ENCODE results near the gene EMC9. TPM values are rescaled to one million over a fixed set of nuclear protein-coding genes. Genes with fewer than 3 reads are reported as not detected.

EMC9 gene
- total RNA-seq, 1 donor from 2014 or later = 18.5 TPM

DNA sequence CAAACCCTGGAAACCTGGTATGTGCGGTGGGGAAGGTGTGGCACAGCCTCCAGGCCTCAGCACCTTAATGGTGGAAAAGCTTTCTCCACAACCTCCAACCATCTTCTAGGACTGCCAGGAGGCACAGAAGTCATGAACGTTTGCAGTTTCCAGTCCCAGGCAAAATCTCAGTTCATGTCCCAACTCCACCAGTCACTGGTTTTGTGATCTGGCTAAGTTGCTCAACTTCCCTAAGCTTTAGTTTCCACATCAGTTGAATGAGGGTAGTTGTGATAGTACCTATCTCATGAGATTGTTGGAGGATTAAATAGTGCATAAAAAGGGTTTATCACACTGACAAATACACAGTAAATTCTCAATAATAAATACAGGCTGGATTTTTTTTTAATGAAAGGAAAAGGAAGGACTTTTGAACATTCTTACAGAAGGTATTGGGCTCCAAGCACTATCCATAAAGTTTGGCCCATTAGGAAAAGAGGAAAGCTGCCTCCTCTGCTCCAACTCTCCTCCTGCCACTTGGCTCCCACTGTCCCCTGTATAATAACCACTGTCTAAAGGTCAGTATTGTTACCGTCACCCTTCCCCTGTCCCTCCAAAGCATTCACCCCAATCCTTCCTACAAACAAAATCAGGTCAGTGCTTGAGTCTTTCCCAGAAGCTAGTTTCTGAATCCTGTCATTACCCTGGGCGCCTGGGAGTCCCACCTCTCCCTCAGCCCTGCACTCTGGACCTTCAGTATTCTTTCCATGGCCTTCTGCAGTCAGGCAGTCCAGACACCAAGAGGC, 41.0 kb downstream of the EMC9 start:
- no peaks in the 10 kb centered on the region for H3K9me3 Mint-ChIP-seq (ENCODE audit: unreplicated experiment)
- TF ChIP-seq EZH2 (IDR thresholded peaks at IDR 0.05; ENCODE audit: insufficient read depth, low read length) = no peak
- TF ChIP-seq, protein P1, sequence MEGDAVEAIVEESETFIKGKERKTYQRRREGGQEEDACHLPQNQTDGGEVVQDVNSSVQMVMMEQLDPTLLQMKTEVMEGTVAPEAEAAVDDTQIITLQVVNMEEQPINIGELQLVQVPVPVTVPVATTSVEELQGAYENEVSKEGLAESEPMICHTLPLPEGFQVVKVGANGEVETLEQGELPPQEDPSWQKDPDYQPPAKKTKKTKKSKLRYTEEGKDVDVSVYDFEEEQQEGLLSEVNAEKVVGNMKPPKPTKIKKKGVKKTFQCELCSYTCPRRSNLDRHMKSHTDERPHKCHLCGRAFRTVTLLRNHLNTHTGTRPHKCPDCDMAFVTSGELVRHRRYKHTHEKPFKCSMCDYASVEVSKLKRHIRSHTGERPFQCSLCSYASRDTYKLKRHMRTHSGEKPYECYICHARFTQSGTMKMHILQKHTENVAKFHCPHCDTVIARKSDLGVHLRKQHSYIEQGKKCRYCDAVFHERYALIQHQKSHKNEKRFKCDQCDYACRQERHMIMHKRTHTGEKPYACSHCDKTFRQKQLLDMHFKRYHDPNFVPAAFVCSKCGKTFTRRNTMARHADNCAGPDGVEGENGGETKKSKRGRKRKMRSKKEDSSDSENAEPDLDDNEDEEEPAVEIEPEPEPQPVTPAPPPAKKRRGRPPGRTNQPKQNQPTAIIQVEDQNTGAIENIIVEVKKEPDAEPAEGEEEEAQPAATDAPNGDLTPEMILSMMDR (IDR thresholded peaks at IDR 0.05; ENCODE audit: insufficient read depth, low read depth, low read length) = no peak
- H3K27ac Mint-ChIP-seq (ENCODE audit: unreplicated experiment) = no peak overlapping the region
- no peak for FAIRE-seq
- Histone ChIP-seq H3K27ac (ENCODE audit: low read depth, low read length) (no peak overlapping the region), H2AFZ (ENCODE audit: low read depth, low read length) (no peak overlapping the region), H3K4me3 (ENCODE audit: insufficient read depth, low read depth, low read length) (no peak overlapping the region), H3K36me3 (ENCODE audit: insufficient read depth, low read length) (no peaks in the 10 kb centered on the region), H3K79me2 (ENCODE audit: insufficient read depth, low read length) (no peaks in the 10 kb centered on the region), H3K4me1 (ENCODE audit: insufficient read depth, low read length) (no peaks in the 10 kb centered on the region), H3K4me2 (ENCODE audit: low read length) (no peak overlapping the region), H3K9me3 (ENCODE audit: insufficient read depth, low read depth, low read length) (no peaks in the 10 kb centered on the region), H3K9ac (ENCODE audit: low read length) (no peak overlapping the region), H4K20me1 (ENCODE audit: insufficient read depth, low read length) (no peaks in the 10 kb centered on the region), H3K27me3 (ENCODE audit: insufficient read depth, low read length) (no peaks in the 10 kb centered on the region)
- peaks cover 5% of the 10 kb centered on the region for H3K4me1 Mint-ChIP-seq (ENCODE audit: low read depth, unreplicated experiment)
- DNase-seq (ENCODE audit: low read depth) = no peak
- H3K27me3 Mint-ChIP-seq (ENCODE audit: low read depth, unreplicated experiment) = no peaks in the 10 kb centered on the region
- no peak overlapping the region for H3K4me3 Mint-ChIP-seq (ENCODE audit: unreplicated experiment)
- peaks cover 51% of the 10 kb centered on the region for H3K36me3 Mint-ChIP-seq (ENCODE audit: low read depth, unreplicated experiment)

DNA sequence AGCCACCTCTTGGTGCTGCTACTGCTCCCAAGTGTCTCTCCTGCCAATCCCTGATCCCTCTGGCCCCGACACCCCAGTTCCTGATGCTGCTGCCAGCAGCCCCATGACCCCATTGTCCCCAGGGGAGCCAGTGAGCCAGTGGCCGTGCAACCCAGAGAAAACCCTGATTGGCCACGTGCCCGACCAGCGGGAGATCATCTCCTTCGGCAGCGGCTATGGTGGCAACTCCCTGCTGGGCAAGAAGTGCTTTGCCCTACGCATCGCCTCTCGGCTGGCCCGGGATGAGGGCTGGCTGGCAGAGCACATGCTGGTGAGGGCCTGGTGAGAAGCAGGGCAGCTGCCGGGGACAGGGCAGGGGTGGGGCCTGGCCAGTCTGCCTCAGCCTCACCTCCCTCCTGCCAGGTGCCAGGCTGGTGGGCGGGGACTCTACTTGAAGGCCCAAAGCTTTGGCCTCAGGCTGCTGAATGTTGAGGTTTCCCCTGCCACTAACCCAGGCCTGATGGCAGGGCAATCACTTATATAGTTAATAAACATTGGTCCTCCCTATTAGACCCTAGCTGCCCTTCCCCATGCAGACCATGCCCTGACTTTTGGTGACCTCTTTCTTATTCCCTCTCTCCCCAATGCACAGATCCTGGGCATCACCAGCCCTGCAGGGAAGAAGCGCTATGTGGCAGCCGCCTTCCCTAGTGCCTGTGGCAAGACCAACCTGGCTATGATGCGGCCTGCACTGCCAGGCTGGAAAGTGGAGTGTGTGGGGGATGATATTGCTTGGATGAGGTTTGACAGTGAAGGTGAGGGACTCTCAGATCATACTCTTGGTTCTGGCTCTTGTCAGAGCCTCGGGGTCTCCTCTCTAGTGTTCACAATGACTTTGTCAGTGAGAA, 42.2 kb downstream of the EMC9 start:
- Mint-ChIP-seq H3K9me3 (ENCODE audit: unreplicated experiment) (no peaks in the 10 kb centered on the region), H3K27ac (ENCODE audit: unreplicated experiment) (peak overlapping the region; percentile 26), H3K27me3 (ENCODE audit: low read depth, unreplicated experiment) (no peaks in the 10 kb centered on the region), H3K36me3 (ENCODE audit: low read depth, unreplicated experiment) (peaks cover 42% of the 10 kb centered on the region), H3K4me3 (ENCODE audit: unreplicated experiment) (no peak overlapping the region), H3K4me1 (ENCODE audit: low read depth, unreplicated experiment) (peaks cover 6% of the 10 kb centered on the region)
- Histone ChIP-seq H3K9me3 (ENCODE audit: insufficient read depth, low read depth, low read length) (no peaks in the 10 kb centered on the region), H3K36me3 (ENCODE audit: insufficient read depth, low read length) (no peaks in the 10 kb centered on the region), H3K79me2 (ENCODE audit: insufficient read depth, low read length) (no peaks in the 10 kb centered on the region), H4K20me1 (ENCODE audit: insufficient read depth, low read length) (no peaks in the 10 kb centered on the region), H3K9ac (ENCODE audit: low read length) (no peak overlapping the region), H3K4me1 (ENCODE audit: insufficient read depth, low read length) (peaks cover 6% of the 10 kb centered on the region), H3K4me3 (ENCODE audit: insufficient read depth, low read depth, low read length) (no peak overlapping the region), H2AFZ (ENCODE audit: low read depth, low read length) (no peak overlapping the region), H3K27ac (ENCODE audit: low read depth, low read length) (no peak overlapping the region), H3K27me3 (ENCODE audit: insufficient read depth, low read length) (no peaks in the 10 kb centered on the region), H3K4me2 (ENCODE audit: low read length) (no peak overlapping the region)
- FAIRE-seq (no peak), DNase-seq (ENCODE audit: low read depth) (no peak)
- no peak for TF ChIP-seq EZH2 (IDR thresholded peaks at IDR 0.05; ENCODE audit: insufficient read depth, low read length)
- TF ChIP-seq, protein P1 (IDR thresholded peaks at IDR 0.05; ENCODE audit: insufficient read depth, low read depth, low read length) = no peak
